Uterus (tissue), 2 donors: Measurements from ENCODE around the gene RBM7.

Experiments
- POLR2A ChIP-seq, 2 donors: fragments of 450-650 bp; IDR thresholded peaks; one replicate each; pipeline ENCODE4 v1.6.1; 2016; ENCODE audit warnings: antibody characterized with exemption in 2 of 2, mild to moderate bottlenecking in 1 of 2, moderate library complexity in 1 of 2
- TF ChIP-seq, protein P1 (sequence below), 4 experiments: fragments of 200-600 bp in 2 of 4; fragments of 450-650 bp in 2 of 4; sonication (generic) in 2 of 4; IDR thresholded peaks; one replicate each; pipeline ENCODE4 v1.5.1; 2016 to 2019; ENCODE audit warnings: antibody characterized with exemption in 4 of 4, mild to moderate bottlenecking in 2 of 4, moderate library complexity in 1 of 4

DNA sequence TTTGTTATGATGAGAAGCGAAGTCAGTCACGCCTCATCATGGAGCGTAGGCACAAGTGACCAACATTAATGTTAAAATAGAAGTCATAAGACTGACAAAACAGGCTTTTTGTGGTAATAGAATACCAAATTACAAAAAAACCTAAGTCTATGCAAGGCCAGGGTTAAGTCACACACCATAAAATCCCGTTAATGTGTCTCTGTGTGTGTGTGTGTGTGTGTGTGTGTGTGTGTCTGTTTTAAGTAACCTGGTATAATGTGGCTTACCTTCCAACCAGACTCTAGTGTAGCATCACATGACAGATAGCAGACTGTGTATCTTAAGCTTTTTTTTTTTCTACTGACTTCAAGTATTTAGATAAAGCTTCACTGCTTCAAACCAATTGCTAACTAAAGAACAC, 38.1 kb upstream of the RBM7 start:
- TF ChIP-seq, protein P1, sequence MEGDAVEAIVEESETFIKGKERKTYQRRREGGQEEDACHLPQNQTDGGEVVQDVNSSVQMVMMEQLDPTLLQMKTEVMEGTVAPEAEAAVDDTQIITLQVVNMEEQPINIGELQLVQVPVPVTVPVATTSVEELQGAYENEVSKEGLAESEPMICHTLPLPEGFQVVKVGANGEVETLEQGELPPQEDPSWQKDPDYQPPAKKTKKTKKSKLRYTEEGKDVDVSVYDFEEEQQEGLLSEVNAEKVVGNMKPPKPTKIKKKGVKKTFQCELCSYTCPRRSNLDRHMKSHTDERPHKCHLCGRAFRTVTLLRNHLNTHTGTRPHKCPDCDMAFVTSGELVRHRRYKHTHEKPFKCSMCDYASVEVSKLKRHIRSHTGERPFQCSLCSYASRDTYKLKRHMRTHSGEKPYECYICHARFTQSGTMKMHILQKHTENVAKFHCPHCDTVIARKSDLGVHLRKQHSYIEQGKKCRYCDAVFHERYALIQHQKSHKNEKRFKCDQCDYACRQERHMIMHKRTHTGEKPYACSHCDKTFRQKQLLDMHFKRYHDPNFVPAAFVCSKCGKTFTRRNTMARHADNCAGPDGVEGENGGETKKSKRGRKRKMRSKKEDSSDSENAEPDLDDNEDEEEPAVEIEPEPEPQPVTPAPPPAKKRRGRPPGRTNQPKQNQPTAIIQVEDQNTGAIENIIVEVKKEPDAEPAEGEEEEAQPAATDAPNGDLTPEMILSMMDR (IDR thresholded peaks at IDR 0.05): no peak
- no peak for TF ChIP-seq POLR2A (IDR thresholded peaks at IDR 0.05)
